Measurements from ENCODE around the gene KRTAP11-1.
A peak's percentile ranks its signal among the peaks of the same experiment; 100 is the strongest.

The KRTAP11-1 gene, protein sequence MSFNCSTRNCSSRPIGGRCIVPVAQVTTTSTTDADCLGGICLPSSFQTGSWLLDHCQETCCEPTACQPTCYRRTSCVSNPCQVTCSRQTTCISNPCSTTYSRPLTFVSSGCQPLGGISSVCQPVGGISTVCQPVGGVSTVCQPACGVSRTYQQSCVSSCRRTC

DNA sequence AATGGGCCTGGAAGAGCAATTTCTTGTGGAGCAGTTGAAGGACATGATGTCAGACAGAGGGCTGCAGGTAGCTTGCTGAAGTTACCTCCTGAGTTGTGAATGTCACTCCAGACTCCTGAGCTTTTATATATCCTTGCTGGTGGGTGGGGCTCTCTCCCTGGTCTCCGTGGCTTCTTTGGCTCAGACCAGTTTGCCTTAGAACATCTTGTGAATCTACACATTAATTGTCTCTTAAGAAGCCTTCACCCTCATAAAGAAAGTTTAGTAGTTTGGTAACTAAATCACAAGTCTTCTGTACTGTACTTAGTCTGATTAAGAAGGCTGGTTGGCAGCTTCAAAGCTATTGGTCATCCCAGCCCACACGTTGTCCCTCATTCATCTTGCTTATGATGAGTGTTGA lies at the start of gene KRTAP11-1:
KRTAP11-1 (minus strand) TSS at position 101 of the 400 bp plus-strand sequence; CDS start at position 45, 56 bp downstream.
- DNase-seq (ENCODE audit: low read depth in 2 of 2), result no peak

DNA sequence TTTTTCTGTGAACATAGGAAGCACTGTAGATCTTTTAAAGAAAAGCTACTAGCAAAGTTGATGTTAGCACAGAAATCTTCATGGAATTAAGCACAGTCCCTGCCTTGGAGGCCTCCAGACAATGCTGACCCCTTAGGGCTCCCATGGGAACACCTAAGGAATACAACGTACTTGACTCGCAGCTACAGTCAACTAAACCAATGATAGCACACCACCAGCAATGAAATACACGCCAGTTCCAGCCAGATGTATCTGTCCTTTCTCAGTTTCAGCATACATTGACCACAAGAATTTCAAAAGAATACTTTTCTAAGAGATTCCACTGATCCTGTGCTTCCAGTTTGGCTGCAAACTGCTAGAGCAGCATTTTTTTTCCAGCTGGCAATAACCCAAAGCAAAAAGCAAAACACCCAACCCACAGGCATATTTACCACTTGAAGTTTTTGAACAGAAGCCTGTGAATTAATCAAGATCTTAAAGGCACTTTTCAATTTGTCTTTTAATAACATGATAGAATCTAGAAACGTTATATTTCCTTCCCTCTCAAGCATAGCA lies 42.8 kb upstream of the KRTAP11-1 start:
- no peak for DNase-seq (ENCODE audit: low read depth in 2 of 2)

DNA sequence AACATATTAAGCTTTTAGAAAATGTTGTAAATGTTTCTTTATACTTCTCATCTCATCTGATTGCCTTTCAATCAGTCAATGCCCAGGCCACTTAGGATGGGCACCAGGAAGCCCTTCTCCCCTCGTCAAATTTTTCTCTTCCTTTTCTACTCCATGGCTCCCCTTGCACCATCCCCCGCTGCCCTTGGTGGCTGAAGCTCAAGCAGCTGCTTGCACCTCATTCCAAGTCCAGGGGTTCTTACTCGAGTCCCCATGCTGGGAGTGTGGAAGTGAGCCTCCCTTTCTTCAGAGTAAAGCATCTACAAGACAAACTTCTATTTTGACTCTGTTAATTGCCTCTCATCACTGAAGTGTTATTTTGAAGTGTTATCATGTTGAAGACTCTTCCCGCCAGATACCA lies 39.7 kb upstream of the KRTAP11-1 start:
- DNase-seq (ENCODE audit: low read depth in 2 of 2), result no peak

DNA sequence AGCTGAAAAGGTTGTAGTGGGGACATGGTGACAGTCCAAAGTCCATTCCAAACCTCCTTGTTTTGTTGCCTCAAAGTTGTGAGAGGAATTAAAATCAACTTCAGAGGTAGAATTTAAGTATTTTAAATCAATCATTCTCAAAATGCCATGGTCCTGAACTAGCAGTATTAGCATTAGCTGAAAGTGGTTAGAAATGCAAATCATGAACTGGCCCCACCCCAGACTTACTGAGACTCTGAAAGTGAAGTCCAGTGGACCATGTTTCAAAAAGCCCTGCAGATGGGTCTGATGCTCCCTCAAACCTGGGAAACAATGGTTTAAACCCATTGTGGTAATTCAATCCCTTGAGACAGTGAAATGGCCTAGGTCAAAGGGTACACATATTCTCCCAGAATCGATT lies 36.2 kb upstream of the KRTAP11-1 start:
- DNase-seq (ENCODE audit: low read depth in 2 of 2), result no peak

DNA sequence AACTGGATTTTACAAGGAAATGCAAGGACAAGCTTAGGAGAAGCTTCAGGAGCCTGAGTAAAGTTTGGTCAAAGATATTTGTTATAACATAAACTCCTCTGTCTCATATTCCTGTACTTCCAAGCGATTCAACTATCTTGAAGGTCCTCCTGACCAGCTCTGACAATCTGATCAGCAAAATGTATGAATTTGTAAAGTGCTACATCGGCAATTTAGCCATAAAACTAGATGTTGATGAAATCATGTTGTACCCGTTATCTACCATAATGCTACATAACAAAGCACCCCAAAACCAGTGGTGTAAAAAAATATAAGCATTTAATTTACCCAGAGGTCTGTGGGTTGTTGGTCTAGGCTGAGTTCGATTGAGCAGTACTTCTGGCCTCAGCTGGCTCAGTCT lies 19.5 kb upstream of the KRTAP11-1 start:
- DNase-seq (ENCODE audit: low read depth in 2 of 2), result no peak

DNA sequence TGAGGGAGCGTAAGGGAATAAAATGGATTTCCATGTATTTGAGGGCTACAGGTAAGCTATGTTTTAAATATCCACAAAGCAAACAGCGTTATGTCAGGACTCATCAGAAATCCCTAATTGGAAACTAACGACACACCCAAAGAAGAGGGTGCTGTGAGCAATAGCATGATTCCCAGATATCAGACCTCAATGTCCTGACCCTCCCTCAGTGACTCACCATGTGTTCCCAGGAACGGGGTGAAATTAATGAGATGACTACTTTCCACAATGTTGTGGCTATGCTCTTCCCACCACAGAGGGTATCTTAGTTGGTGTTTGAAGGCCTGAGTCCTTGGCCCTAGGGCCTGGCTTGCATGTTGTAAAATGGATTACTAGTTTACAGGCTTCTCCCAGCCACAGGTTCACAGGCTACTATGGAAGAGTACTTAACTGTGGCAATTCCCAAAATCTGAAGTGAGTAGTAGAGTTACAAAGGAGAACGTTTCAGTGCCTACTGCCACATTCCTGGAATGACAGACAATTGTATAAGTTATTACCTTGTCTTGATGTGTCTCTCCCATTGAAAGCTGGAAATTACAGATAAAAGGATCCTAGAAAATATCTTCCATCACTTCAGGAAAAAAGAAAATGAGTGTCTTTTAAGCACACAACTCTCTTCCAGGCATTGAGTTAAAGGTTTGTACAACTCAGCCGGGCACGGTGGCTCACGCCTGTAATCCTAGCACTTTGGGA lies 1.7 kb upstream of the KRTAP11-1 start:
- no peak for DNase-seq (ENCODE audit: low read depth in 2 of 2)

DNA sequence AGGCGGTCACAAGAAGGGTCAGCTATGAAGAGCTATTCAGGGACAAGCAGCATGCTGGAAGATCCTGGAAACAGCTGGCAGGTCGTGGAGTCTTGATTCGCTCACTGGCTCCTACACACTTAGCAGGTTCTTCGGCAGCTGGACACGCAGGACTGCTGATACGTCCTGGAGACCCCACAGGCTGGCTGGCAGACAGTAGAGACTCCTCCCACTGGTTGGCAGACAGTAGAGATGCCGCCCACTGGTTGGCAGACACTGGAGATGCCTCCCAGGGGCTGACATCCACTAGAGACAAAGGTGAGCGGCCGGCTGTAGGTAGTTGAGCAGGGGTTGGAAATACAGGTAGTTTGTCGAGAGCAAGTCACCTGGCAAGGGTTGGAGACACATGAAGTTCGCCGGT lies 466 bp downstream of the KRTAP11-1 start:
- no peak for DNase-seq (ENCODE audit: low read depth in 2 of 2)

DNA sequence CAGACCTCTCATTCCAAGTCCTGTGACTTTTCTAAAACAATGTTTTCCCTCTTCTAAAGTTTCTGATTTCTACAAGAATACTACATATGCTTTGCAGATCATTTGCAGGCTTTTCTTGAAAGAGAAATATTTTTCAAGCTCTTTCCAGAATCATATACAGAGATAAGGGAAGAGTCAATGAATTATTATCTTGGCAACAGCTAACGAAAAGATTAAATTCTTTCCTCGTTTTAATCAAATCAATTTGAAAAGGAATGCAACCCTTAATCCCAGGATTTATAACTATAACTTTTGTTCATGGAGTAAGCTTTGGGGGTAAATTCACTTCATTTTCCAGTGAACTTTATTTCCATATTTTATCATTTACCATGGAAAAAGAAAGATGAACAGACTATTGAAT lies 6.9 kb downstream of the KRTAP11-1 start:
- no peak for DNase-seq (ENCODE audit: low read depth in 2 of 2)

DNA sequence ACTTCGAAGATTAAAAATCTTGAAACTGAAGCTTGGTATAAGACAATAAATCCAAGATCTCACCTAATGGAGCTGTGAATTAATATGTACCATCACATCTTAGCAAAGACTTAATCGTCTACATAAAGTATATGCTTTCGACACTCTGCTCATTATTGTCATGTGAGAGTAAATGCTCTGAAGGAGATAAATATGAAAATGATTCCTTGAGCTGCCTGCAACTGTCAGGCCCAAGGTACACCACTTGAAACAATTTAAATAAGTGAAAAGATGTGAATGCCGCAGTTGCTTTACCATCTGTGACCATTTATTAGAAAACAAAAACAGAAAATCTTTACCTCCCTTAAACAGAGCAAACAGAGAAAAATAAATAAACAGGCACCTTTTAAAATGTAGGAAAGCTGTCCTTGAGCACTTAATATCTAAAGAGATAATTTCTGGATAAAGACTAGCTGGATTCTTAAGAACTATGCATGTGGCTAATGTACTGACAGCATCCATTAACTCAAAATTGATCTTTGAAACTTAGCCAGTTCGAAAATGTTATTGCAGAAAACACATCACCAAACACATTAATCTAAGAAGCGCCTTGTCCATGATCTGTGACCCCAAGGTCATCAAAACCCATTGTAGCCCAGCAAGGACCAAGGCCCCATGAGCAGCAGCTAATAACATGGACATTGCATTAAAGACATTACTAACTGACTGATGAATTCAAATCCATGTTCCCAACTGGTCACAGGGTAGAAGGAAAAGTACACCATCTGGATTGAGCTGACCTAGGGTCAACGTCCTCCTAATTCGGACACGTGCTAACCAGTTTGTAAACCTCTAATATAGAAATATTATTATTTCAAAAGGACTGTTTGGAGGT lies 33.5 kb downstream of the KRTAP11-1 start:
- DNase-seq (ENCODE audit: low read depth in 2 of 2), result no peak

DNA sequence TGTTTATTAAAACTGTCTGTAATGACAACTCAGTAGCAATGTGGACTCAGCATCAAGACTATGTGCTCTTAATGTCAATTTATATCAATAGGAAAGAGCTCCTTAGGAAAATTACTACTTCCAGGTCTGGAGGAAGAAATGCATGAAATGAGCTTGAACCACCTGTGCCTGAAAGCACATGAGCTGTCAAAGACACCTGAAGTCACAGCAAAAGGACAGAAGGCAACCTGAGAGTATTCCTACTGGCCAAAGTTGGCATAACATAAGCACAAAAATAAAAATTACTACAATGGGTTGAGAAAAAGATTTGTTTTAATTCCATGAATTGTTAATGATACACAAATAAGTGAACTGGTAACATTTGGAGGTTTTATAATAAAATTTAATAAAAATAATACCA lies 38.4 kb downstream of the KRTAP11-1 start:
- DNase-seq (ENCODE audit: low read depth in 2 of 2), result no peak

DNA sequence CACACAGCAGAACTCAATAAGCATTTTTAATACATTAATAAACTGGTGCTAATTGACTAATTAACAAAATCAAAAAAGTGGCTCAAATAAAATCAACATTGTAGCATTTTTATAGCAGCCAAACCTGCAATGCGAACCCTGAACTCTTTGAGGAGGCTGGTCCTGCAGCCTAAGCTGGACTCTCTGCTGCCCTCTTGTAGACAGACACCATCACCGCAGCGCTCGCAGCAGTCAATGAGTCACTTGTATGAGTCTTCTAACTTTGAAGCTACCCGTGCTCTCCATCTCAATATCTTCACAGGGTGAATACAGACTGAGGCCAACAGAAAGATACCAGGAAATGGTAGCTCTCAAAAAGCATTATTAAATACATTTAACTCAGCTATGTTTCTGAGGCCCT lies 42.1 kb downstream of the KRTAP11-1 start:
- DNase-seq (ENCODE audit: low read depth in 2 of 2), result peak in 1 of 2 donors; percentile 17

DNA sequence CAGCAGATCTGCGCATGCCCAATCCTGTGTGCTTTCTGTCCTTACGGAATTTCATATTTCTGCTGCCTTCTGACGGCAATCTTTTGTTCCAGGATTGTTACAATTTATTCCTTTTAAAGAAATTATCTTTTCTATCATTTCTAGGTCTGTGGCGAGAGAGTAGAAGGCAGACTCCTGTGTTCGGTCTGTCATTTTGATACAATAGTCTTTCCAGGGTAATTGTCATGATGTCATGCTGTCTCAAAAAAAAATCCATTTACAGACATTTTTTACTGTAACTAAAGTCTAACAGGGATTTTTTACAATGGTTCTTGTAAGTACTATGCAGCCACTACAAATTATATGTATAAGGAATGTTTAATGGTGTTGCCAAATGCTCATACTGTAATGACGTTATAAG lies 42.8 kb downstream of the KRTAP11-1 start:
- DNase-seq (ENCODE audit: low read depth in 2 of 2), result no peak

DNA sequence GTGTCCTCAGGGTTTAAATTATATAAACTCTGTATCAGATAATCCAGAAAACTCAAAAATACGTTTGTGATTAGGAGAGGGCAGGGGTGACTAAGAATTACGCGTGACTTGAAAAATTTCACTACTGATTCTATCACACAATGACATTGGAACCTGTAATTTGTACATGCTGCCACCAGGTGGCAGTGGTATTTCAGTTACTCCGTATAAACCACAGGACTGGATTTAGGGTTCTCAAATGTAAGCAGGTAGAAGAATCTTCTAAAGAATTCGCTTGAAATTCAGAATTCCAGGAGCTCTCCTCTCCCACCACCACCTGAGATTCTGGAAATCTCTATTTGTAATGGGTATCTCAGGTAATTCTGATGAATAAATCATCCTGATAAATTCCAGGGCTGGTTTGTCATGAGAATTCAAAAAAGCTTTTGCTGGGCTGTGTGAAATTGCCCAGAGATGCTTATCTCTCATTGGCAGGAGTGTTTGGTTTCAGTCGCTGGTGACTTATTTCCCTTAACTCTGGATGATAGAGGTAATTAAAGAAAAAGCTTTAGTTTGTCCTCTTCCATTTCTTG lies 50.1 kb downstream of the KRTAP11-1 start:
- peak; percentile 5 to 13 for DNase-seq (ENCODE audit: low read depth in 2 of 2)
